Endodermal cell (in vitro differentiated cells): ENCODE measurements around the gene FAHD2A. TPM values are rescaled to one million over a fixed set of nuclear protein-coding genes. Genes with fewer than 3 reads are reported as not detected.
"Not testable (repeated sequence)": the region's sequence is repeated elsewhere in the genome, so short reads cannot be mapped to it uniquely, and the experiment has no call there.

Experiments used
- DNase-seq: peaks from one replicate; pipeline ENCODE4 v3.0.0-alpha.2; 2017
- H3K27ac ChIP-seq: 2 replicates; pipeline ENCODE4 v1.5.1; 2013; ENCODE audit warnings: mild to moderate bottlenecking, low read depth, low read length, moderate library complexity
- H3K27me3 ChIP-seq: 2 replicates; pipeline ENCODE4 v1.6.1; 2013; ENCODE audit warnings: mild to moderate bottlenecking, low read length, moderate library complexity; ENCODE audit not compliant: insufficient read depth, control insufficient read depth, poor library complexity, severe bottlenecking
- H3K36me3 ChIP-seq: 2 replicates; pipeline ENCODE4 v1.7.0; 2013; ENCODE audit warnings: mild to moderate bottlenecking, low read length, moderate library complexity; ENCODE audit not compliant: control insufficient read depth, insufficient read depth
- H3K4me1 ChIP-seq: one replicate; pipeline ENCODE4 v1.7.0; 2013; ENCODE audit warnings: low read length; ENCODE audit not compliant: control insufficient read depth, insufficient read depth
- H3K4me3 ChIP-seq: 2 replicates; pipeline ENCODE4 v1.5.1; 2013; ENCODE audit warnings: mild to moderate bottlenecking, low read length, moderate library complexity
- H3K9ac ChIP-seq: 2 replicates; pipeline ENCODE4 v1.6.1; 2013; ENCODE audit warnings: mild to moderate bottlenecking, low read length, moderate library complexity; ENCODE audit not compliant: poor library complexity, severe bottlenecking; ENCODE audit errors: extremely low read depth
- H3K9me3 ChIP-seq: 2 replicates; pipeline ENCODE4 v1.6.1; 2013; ENCODE audit warnings: mild to moderate bottlenecking, low read length, moderate library complexity; ENCODE audit not compliant: control insufficient read depth
- H3K27ac Mint-ChIP-seq: 2 replicates; pipeline ENCODE4 v1.8.0; 2020; ENCODE audit warnings: mixed read lengths
- H3K27me3 Mint-ChIP-seq: 2 replicates; pipeline ENCODE4 v1.8.0; 2021; ENCODE audit warnings: mild to moderate bottlenecking, mixed read lengths; ENCODE audit not compliant: insufficient read depth
- H3K36me3 Mint-ChIP-seq: 2 replicates; pipeline ENCODE4 v1.8.0; 2020; ENCODE audit warnings: low read depth, mixed read lengths
- H3K4me1 Mint-ChIP-seq: 2 replicates; pipeline ENCODE4 v1.8.0; 2020; ENCODE audit warnings: mixed read lengths
- H3K4me3 Mint-ChIP-seq: 2 replicates; pipeline ENCODE4 v1.8.0; 2020; ENCODE audit warnings: mild to moderate bottlenecking, moderate library complexity, mixed read lengths
- H3K9me3 Mint-ChIP-seq: 2 replicates; pipeline ENCODE4 v1.8.0; 2020; ENCODE audit warnings: mild to moderate bottlenecking, mixed read lengths
- CTCF ChIP-seq: fragments of 200-600 bp; sonication (generic); conservative IDR thresholded peaks from 2 replicates; pipeline ENCODE4 v1.5.0; 2021; ENCODE audit warnings: antibody characterized with exemption, mild to moderate bottlenecking
- WGBS, 2 experiments: methylation state at CpG; one replicate each; pipeline versions ENCODE4 v1.1.5 to v1.1.7; 2013; ENCODE audit warnings: missing lambda C conversion rate in 2 of 2, mixed read lengths in 1 of 2; ENCODE audit not compliant: insufficient coverage in 1 of 2, insufficient read length in 1 of 2; 5-methylcytosine and 5-hydroxymethylcytosine counted together
- total RNA-seq, 2 donors: library from RNA; stranded (reverse); fragmentation: NEBNext Ultra II Directional in 1 of 2; extraction: Animal tissue kit (Norgen Biotek cat#: 25700) in 1 of 2; gene quantifications; 2 replicates in 1 of 2; 3 replicates in 1 of 2; pipeline ENCODE4 v1.2.1, GENCODE V29; 2021

FAHD2A gene
- total RNA-seq, 2 donors from 2014 or later, result 45.2 to 49.4 TPM

DNA sequence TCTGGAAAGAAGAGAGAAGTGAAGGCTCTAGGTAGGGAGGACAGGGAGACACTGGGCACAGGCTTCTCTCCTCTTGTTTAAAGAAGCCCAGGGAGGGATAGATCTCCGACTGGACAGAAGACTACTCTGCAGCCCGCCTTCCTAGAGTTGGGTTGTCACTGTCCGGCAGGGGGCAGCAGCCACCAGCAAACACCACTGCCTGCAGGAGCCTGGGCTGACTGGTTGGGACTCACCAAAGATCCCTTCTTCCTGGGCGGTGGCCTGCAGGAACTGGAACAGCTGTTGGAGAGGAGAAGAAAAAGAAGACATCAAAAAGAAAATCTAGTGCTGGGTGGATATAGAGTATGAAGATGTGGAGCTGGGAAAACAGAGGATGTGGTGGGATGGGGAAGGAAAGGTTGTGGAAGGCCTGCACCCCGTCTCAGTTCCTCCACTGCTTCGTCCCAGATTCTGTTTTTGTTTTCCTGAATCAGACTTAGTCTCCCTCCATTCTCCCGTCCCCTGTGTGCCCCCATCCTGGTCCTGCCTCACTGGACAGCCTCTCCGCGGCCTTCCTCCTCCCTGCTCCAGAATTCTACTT lies 11.6 kb downstream of the FAHD2A start:
- H3K27me3 ChIP-seq, H3K36me3 ChIP-seq, H3K4me3 ChIP-seq, H3K27ac Mint-ChIP-seq, H3K4me3 Mint-ChIP-seq, H3K4me1 Mint-ChIP-seq, H3K4me1 ChIP-seq, H3K27ac ChIP-seq, H3K9me3 ChIP-seq, H3K9me3 Mint-ChIP-seq, H3K9ac ChIP-seq, H3K36me3 Mint-ChIP-seq: not testable (repeated sequence)
- peak; percentile 91 for TF ChIP-seq CTCF
- peak; percentile 93 for DNase-seq
- WGBS, 2 experiments, result 28 to 61% methylated on average over 2 to 6 of the region's 9 CpGs
- peaks cover 25% of the 10 kb centered on the region for H3K27me3 Mint-ChIP-seq

DNA sequence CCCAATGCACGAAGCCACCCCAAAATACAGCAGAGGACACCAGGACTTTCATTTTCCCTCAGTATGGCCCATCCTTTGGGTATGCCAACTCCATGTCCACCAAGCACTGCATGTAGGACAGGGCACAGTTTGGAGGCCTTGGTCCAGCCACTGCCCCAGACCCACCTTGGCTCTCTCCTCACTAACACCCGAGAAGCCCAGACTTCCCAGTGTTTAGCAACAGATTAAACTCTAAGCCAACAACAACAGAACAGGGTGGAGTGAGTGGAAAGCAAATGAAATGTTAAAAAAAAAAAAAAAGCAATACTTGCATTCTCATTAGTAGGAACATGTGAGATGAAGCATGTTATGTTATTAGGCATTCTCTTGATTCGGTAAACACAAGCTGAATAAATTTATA lies 12.6 kb downstream of the FAHD2A start:
- peaks cover 28% of the 10 kb centered on the region for H3K27me3 Mint-ChIP-seq
- H3K4me3 ChIP-seq, H3K36me3 Mint-ChIP-seq, H3K9ac ChIP-seq, H3K4me1 Mint-ChIP-seq, H3K4me1 ChIP-seq, H3K27ac Mint-ChIP-seq, H3K4me3 Mint-ChIP-seq, H3K27ac ChIP-seq, DNase-seq, H3K27me3 ChIP-seq, H3K9me3 ChIP-seq, H3K9me3 Mint-ChIP-seq, H3K36me3 ChIP-seq: not testable (repeated sequence)
- WGBS, 2 experiments, result 86 to 100% methylated on average over 1 to 2 of the region's 3 CpGs

- H3K9ac ChIP-seq, H3K4me1 ChIP-seq, H3K4me1 Mint-ChIP-seq, H3K36me3 ChIP-seq, H3K36me3 Mint-ChIP-seq, H3K4me3 ChIP-seq, DNase-seq, H3K27ac Mint-ChIP-seq, H3K9me3 Mint-ChIP-seq, H3K9me3 ChIP-seq, H3K4me3 Mint-ChIP-seq, H3K27me3 ChIP-seq, H3K27ac ChIP-seq: not testable (repeated sequence)
- WGBS, 2 experiments, result 89 to 100% methylated on average over 3 to 16 of the region's 16 CpGs
- H3K27me3 Mint-ChIP-seq, result peaks cover 28% of the 10 kb centered on the region
Measured at GRCh38 chr2:95415561-95415960, 13.1 kb downstream of the FAHD2A start.

DNA sequence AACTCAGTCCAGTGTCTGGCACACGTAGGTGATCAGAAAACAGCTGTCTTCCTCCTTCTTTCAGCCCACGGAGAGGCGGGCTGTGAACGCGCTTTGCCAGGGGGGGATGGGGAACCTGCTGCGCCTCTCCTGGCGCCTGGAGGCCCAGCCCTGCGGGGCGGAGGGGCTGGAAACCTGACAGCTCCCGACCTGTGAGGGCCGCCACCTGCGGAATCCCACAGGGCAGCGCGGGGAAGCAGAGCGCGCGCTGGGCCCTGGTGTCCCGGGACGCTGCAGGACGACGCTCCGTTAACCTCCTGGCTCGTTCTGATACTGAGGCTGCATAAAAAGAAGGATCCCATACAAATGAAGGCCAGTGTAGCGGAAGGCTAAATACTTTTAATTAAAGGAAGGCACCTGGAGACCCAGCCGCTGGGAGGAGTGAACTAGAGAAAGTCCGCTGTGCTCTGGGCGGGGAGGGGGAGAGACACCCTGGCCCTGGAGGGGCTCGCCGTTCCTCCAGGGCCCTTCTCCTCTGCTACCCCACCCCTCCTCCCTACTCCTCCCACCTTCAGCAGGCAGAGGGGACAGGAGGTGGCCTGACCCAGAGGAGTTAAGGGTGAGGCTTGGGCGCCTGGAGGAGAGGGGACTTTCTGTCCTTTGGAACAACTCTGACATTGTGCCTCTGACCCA lies 24.8 kb downstream of the FAHD2A start:
- not testable (repeated sequence) for H3K4me1 Mint-ChIP-seq, H3K27ac Mint-ChIP-seq
- 80% methylated on average over 1 of the region's 30 CpGs; no CpG with 5 or more reads in 1 of the 2 experiments for WGBS, 2 experiments

DNA sequence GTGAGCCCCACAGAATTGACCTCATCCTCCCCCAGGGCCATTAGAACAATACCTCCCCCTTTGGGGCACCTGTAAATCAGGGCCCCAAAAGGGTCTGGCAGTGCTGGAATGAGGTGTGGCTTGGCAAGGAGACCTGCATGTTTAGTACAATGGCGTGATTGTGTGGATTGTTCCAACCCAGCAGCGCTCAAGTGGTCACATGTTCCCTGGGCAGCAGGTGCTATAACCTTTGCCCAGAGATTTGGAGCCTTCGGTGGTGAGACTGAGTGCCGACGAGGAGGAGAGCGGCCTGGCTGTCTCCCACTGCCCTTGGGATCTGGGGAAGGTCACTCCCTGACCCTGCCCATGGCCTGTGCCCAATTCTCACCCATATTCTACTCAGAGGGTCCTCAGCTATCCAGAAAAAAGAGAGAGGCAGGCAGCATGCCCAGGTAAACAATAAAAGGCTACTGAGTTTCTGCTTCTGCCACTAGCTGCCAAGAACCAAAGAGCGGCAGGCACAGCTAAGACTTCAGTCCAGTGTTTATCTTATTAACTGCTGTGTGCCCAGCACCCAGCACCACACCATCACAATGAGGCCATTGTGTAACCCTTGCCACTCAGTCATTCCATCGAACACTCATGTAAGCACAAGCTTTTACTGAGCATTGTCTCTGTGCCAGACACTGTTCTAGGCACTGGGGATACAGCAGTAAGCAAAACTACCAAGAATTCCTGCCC lies 27.4 kb downstream of the FAHD2A start:
- H3K4me3 Mint-ChIP-seq, H3K27ac ChIP-seq, H3K9me3 Mint-ChIP-seq, H3K4me1 Mint-ChIP-seq, H3K36me3 ChIP-seq, H3K9ac ChIP-seq, H3K27ac Mint-ChIP-seq, H3K4me3 ChIP-seq, DNase-seq, H3K36me3 Mint-ChIP-seq, H3K27me3 ChIP-seq, H3K9me3 ChIP-seq, H3K4me1 ChIP-seq: not testable (repeated sequence)
- WGBS, 2 experiments, result no CpG with 5 or more reads among the region's 8 CpGs
- peaks cover 16% of the 10 kb centered on the region for H3K27me3 Mint-ChIP-seq

More for the DNA sequence above, 24.8 kb downstream of the FAHD2A start:
- not testable (repeated sequence) for DNase-seq, H3K36me3 ChIP-seq, H3K4me3 ChIP-seq, H3K4me1 ChIP-seq, H3K9me3 Mint-ChIP-seq, H3K4me3 Mint-ChIP-seq, H3K27ac ChIP-seq, H3K27me3 ChIP-seq, H3K9ac ChIP-seq, H3K36me3 Mint-ChIP-seq, H3K9me3 ChIP-seq
- peaks cover 21% of the 10 kb centered on the region for H3K27me3 Mint-ChIP-seq

GRCh38 chr2:95433373-95433772 lies 30.9 kb downstream of the FAHD2A start:
- H3K27ac ChIP-seq, H3K36me3 ChIP-seq, H3K9me3 Mint-ChIP-seq, H3K27me3 Mint-ChIP-seq, H3K4me3 Mint-ChIP-seq, H3K36me3 Mint-ChIP-seq, H3K9ac ChIP-seq, H3K9me3 ChIP-seq, H3K27me3 ChIP-seq, H3K4me1 ChIP-seq, H3K4me3 ChIP-seq, DNase-seq, H3K27ac Mint-ChIP-seq, H3K4me1 Mint-ChIP-seq: not testable (repeated sequence)
- WGBS, 2 experiments, result 43% methylated on average over 1 of the region's 4 CpGs; no CpG with 5 or more reads in 1 of the 2 experiments
